Esophagus squamous epithelium (tissue), 5 donors: ENCODE data around the gene RBM28. TPM values are rescaled to one million over a fixed set of nuclear protein-coding genes. Genes with fewer than 3 reads are reported as not detected.

Source experiments
- DNase-seq: peaks from one replicate; lab custom pipeline; 2025; lab: John Stamatoyannopoulos, UW
- H3K27ac ChIP-seq, 4 donors: fragments of 200-600 bp; sonication (generic); one replicate each; pipeline ENCODE4 v1.5.1; 2016 to 2019; ENCODE audit warnings: mild to moderate bottlenecking in 1 of 4
- H3K27me3 ChIP-seq, 4 donors: fragments of 200-600 bp; sonication (generic); 1 replicate in 3 of 4; 2 replicates in 1 of 4; pipeline versions ENCODE4 v1.5.1 to v1.6.0; 2017 to 2021; ENCODE audit warnings: antibody characterized with exemption in 1 of 4
- H3K36me3 ChIP-seq, 3 donors: fragments of 200-600 bp; sonication (generic); one replicate each; pipeline ENCODE4 v1.5.1; 2016 to 2019
- H3K4me1 ChIP-seq, 3 donors: fragments of 200-600 bp; sonication (generic); one replicate each; pipeline ENCODE4 v1.5.1; 2017 to 2019
- H3K4me3 ChIP-seq, 4 donors: fragments of 200-600 bp; sonication (generic); 1 replicate in 3 of 4; 2 replicates in 1 of 4; pipeline ENCODE4 v1.5.1; 2016 to 2019; ENCODE audit warnings: mild to moderate bottlenecking in 2 of 4, moderate library complexity in 1 of 4
- H3K9me3 ChIP-seq, 3 donors: fragments of 200-600 bp; sonication (generic); one replicate each; pipeline ENCODE4 v1.5.1; 2016 to 2019
- POLR2A ChIP-seq, 4 donors: fragments of 450-650 bp; IDR thresholded peaks; one replicate each; pipeline ENCODE4 v1.6.1; 2017; ENCODE audit warnings: antibody characterized with exemption in 4 of 4, mild to moderate bottlenecking in 4 of 4, moderate library complexity in 3 of 4
- WGBS, 2 donors: methylation state at CpG; one replicate each; pipeline ENCODE4 v1.1.5; 2018; 5-methylcytosine and 5-hydroxymethylcytosine counted together
- intact Hi-C: fragments of 100-400 bp; cut with DNase I; formaldehyde crosslinking; loops from one replicate; pipeline ENCODE4 v1.15.0; 2022
- total RNA-seq, 4 donors: library from RNA; depleted of rRNA; stranded (reverse); fragments of >200 nt; gene quantifications; one replicate each; pipeline ENCODE4 v1.1.0, GENCODE V29; 2016
- TF ChIP-seq, protein P1 (sequence below), 6 experiments: fragments of 450-650 bp in 4 of 6; fragments of 200-600 bp in 2 of 6; sonication (generic) in 2 of 6; IDR thresholded peaks; one replicate each; pipeline ENCODE4 v1.5.1; 2016 to 2019; ENCODE audit warnings: antibody characterized with exemption in 6 of 6, mild to moderate bottlenecking in 4 of 6, moderate library complexity in 4 of 6
- donor health status: DM: yes; HTN: yes; CAD: no.

The RBM28 gene
- total RNA-seq, 4 donors from 2014 or later, result 12.9 to 28.8 (median 18.7) TPM

DNA sequence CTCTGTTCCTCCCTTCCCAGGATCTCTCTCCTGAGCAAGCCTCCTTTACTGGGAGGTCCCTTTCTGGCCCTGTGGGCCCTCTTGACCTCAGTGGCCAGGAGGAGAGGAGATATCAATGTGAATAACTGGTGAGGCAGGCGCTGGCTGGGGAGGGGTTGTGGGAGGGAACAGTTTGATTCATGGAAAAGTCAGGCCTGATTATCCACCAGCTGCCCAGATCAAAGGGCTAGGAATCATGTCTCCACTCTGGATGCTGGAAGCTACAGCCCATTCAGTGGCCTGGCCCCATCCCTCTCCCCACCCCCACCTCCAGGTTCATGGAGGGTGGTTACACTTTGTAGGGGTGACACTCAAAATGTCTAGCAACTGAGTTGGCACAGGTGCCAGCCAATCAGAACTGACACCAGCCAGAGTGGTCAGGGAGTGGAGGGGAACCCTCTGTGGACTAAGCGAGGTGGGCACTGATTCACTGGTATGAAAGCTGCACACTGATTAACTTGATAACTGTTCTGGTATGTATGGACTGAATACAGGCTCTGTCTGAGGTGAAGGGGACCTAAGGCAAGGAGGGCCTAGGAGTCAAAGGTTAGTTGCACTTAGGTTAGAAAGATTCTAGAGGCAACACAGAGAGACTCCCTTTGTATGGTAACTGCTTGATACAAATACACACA lies 13.0 kb upstream of the RBM28 start:
- no peak for DNase-seq
- H3K27ac ChIP-seq, result no peak overlapping the region
- no peak overlapping the region for H3K4me3 ChIP-seq
- H3K9me3 ChIP-seq, result no peaks in the 10 kb centered on the region
- WGBS, 2 donors, result 89 to 100% methylated on average over 1 to 2 of the region's 2 CpGs
- intact Hi-C loops, result no loop called here
- TF ChIP-seq, protein P1, sequence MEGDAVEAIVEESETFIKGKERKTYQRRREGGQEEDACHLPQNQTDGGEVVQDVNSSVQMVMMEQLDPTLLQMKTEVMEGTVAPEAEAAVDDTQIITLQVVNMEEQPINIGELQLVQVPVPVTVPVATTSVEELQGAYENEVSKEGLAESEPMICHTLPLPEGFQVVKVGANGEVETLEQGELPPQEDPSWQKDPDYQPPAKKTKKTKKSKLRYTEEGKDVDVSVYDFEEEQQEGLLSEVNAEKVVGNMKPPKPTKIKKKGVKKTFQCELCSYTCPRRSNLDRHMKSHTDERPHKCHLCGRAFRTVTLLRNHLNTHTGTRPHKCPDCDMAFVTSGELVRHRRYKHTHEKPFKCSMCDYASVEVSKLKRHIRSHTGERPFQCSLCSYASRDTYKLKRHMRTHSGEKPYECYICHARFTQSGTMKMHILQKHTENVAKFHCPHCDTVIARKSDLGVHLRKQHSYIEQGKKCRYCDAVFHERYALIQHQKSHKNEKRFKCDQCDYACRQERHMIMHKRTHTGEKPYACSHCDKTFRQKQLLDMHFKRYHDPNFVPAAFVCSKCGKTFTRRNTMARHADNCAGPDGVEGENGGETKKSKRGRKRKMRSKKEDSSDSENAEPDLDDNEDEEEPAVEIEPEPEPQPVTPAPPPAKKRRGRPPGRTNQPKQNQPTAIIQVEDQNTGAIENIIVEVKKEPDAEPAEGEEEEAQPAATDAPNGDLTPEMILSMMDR (IDR thresholded peaks at IDR 0.05), result no peak
- no peak for TF ChIP-seq POLR2A (IDR thresholded peaks at IDR 0.05)
- H3K36me3 ChIP-seq, result no peaks in the 10 kb centered on the region
- peaks cover 10 to 25% (median 16%) of the 10 kb centered on the region in 3 donors for H3K4me1 ChIP-seq
- peaks cover 0 to 70% (median 0%) of the 10 kb centered on the region in 4 donors for H3K27me3 ChIP-seq

DNA sequence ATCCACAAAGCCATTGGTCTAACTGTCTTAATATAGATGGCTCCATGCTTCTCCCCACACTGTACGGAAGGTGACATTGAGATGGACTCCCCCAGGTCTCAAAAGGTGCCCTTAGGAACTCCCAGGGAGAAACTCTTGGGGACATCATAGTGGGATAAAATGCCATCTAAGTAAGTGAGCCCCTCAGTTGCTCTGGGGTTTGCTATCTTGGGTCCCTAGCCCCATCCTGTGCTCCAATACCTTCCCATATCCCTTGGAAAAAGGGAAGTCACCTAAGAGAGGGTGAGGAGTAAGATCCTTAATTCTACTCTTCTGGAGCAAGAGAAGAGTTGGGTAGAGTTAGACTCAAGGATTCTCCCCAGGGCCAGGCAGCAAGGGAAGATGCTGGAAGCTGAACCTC lies 9.9 kb upstream of the RBM28 start:
- H3K4me1 ChIP-seq, result peaks cover 5 to 33% (median 15%) of the 10 kb centered on the region in 3 donors
- 80 to 89% methylated on average over 1 of the region's 1 CpG for WGBS, 2 donors
- H3K9me3 ChIP-seq, result no peaks in the 10 kb centered on the region
- H3K36me3 ChIP-seq, result no peaks in the 10 kb centered on the region
- H3K27me3 ChIP-seq, result peaks cover 0 to 57% (median 2%) of the 10 kb centered on the region in 4 donors
- DNase-seq, result no peak
- H3K4me3 ChIP-seq, result no peak overlapping the region
- intact Hi-C loops, result no loop called here
- TF ChIP-seq, protein P1 (IDR thresholded peaks at IDR 0.05), result no peak
- no peak for TF ChIP-seq POLR2A (IDR thresholded peaks at IDR 0.05)
- no peak overlapping the region for H3K27ac ChIP-seq

DNA sequence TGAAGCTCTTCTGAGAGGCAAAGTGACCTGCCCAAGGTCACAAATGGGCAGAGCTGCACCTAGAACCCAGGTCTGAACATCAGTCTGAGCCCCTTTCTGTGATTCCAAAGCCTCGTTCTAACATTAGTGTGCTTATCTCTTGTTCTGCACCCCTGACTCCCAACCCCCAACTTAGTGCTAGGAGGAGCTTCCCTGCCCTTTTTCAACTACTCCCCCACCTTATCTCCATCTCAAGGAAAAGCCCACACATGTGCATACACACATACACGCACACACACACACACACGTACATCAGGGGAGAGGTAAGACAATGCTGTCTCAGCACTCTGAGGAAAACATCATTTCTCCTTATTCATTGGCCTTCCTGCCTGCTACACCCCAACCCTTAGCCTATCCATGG lies 9.5 kb upstream of the RBM28 start:
- Histone ChIP-seq H3K27me3 (peaks cover 0 to 54% (median 2%) of the 10 kb centered on the region in 4 donors), H3K27ac (no peak overlapping the region), H3K4me3 (no peak overlapping the region), H3K9me3 (no peaks in the 10 kb centered on the region), H3K36me3 (no peaks in the 10 kb centered on the region), H3K4me1 (peaks cover 5 to 33% (median 15%) of the 10 kb centered on the region in 3 donors)
- intact Hi-C loops, result no loop called here
- WGBS, 2 donors, result 86 to 93% methylated on average over 3 of the region's 3 CpGs
- TF ChIP-seq POLR2A (IDR thresholded peaks at IDR 0.05), result no peak
- TF ChIP-seq, protein P1 (IDR thresholded peaks at IDR 0.05), result no peak
- DNase-seq, result no peak

DNA sequence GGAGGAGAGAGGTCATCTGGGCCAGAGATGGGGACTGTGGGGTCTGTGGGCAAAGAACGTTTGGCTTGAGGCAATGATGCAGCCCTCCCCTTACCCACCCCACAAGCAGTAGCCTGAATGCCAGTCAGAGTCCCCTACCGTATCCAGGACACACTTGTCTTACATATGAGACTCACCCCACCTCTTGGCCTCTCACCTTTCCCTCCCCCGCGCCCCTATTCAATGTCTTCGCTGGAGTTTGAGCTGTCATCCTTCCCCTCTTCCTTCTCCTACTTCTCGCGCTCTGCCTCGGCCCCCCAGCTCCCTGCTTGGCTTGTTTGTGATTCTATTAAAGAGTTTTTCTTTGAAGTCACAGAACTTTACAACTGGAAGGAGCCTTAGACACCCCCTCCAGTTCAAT lies 8.9 kb upstream of the RBM28 start:
- WGBS, 2 donors, result 81 to 83% methylated on average over 8 of the region's 8 CpGs
- Histone ChIP-seq H3K36me3 (no peaks in the 10 kb centered on the region), H3K9me3 (no peaks in the 10 kb centered on the region), H3K4me3 (no peak overlapping the region), H3K27ac (no peak overlapping the region), H3K4me1 (peaks cover 5 to 33% (median 15%) of the 10 kb centered on the region in 3 donors), H3K27me3 (peaks cover 0 to 50% (median 2%) of the 10 kb centered on the region in 4 donors)
- intact Hi-C loops, result no loop called here
- no peak for DNase-seq
- TF ChIP-seq POLR2A (IDR thresholded peaks at IDR 0.05), result no peak
- TF ChIP-seq, protein P1 (IDR thresholded peaks at IDR 0.05), result no peak

DNA sequence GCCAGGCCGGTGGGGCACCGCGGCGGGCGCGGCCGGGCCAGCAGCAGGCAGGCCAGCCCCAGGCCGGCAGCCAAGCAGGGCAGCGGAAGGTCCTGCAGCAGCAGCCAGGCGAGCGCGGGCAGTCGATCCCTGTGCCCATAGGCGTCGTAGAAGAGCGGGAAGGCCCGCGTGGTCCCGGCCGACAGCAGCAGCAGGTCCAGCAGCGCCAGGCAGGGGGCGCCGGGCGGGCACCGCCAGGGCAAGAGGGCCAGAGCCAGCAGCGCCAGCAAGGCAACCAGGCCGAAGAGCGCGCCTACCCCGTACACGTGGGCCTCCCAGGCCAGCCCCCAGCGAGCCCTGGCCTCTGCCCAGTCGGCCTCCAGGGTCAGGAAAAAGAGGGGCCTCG lies 8.4 kb upstream of the RBM28 start:
- intact Hi-C loops, result no loop called here
- H3K36me3 ChIP-seq, result no peaks in the 10 kb centered on the region

More for the DNA sequence above, 8.4 kb upstream of the RBM28 start:
- WGBS, 2 donors, result 20 to 65% methylated on average over 1 to 9 of the region's 34 CpGs
- peak overlapping the region in 3 of 4 donors; percentile 16 to 61 (median 40) for H3K4me3 ChIP-seq
- peaks cover 0 to 50% (median 2%) of the 10 kb centered on the region in 4 donors for H3K27me3 ChIP-seq
- no peak overlapping the region for H3K27ac ChIP-seq
- no peak for DNase-seq
- TF ChIP-seq, protein P1 (IDR thresholded peaks at IDR 0.05), result peak in 5 of 6 experiments; percentile 27 to 68 (median 47)
- no peak for TF ChIP-seq POLR2A (IDR thresholded peaks at IDR 0.05)
- peaks cover 5 to 33% (median 15%) of the 10 kb centered on the region in 3 donors for H3K4me1 ChIP-seq
- H3K9me3 ChIP-seq, result no peaks in the 10 kb centered on the region
